Measurements from ENCODE around the gene PAX8.

Gene PAX8

DNA sequence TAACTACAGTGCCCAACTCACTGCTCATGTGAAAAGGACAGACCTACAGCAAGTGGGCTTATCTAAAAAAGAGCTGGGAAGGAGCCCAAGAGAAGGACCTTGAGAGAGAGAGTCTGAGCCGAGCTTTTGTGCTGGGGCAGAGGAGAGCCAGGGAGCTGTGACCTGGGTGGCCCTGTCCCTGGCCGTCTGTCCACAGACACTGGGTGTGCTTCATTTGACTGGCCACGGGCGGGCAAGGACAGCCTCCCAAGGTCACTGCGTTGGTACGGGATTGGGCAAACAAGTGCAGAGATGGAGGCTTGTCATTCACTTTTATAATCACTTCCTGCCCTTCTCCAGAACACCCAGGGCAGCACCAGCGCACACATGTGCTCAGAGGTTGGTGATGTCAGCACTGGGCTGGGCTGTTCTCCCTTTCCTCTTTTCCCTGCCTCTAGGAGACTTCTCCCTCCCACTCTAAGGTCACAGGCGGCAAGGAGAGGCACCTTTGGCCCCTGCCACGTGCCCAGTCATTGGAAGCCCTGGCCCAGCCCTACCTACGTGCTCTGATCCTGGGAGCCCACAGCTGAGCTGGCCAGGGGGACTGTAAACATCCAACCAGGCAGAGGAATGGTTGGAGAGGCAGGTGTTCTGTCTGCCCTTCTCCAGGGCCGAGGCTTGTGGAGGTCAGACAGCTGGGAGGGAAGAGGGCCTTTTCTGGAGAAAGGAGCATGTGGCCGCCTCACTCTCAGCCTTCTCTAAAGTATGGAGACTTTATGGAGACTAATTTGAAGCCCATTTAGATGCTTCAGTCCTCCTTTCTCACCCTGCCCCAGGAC lies 111.4 kb downstream of the PAX8 start:
- DNase-seq (ENCODE audit: low read depth) = no peak

DNA sequence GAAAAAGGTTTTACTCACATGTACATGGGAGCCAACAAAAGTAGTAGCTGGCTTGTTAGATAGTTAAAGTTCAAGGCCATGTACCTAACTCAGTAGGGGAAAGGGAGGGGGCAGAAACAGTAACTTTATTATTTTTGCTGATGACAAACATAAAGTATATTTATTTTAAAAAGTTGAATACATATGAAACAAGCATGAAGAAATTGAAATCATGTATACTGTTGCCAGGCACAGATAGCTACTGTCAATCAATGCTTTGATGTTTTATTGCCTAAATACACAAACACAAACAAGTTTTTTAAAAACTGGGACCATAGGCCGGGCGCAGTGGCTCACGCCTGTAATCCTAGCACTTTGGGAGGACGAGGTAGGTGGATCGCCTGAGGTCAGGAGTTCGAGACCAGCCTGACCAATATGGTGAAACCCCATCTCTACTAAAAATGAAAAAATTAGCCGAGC lies 112.5 kb downstream of the PAX8 start:
- DNase-seq (ENCODE audit: low read depth) = no peak
